Large intestine (tissue), 3 donors: Measurements from ENCODE around the gene BRME1. TPM values are rescaled to one million over a fixed set of nuclear protein-coding genes. Genes with fewer than 3 reads are reported as not detected.
A peak's percentile ranks its signal among the peaks of the same experiment; 100 is the strongest.

ENCODE experiments used
- DNase-seq, 2 donors: peaks; one replicate each; pipeline versions ENCODE4 v3.0.0 to v3.0.0-alpha.2; 2013
- H3K27ac ChIP-seq: one replicate; pipeline ENCODE4 v1.5.1; 2013; ENCODE audit warnings: low read length
- H3K27me3 ChIP-seq: 2 replicates; pipeline ENCODE4 v1.6.1; 2013; ENCODE audit warnings: low read length; ENCODE audit not compliant: control insufficient read depth, insufficient read depth
- H3K36me3 ChIP-seq: 2 replicates; pipeline ENCODE4 v1.6.1; 2013; ENCODE audit warnings: low read length; ENCODE audit not compliant: control insufficient read depth, insufficient read depth
- H3K4me1 ChIP-seq: one replicate; pipeline ENCODE4 v1.6.1; 2013; ENCODE audit warnings: low read length; ENCODE audit not compliant: control insufficient read depth, insufficient read depth
- H3K4me3 ChIP-seq: one replicate; pipeline ENCODE4 v1.5.1; 2013; ENCODE audit warnings: low read length
- H3K9me3 ChIP-seq: one replicate; pipeline ENCODE4 v1.6.1; 2013; ENCODE audit warnings: mild to moderate bottlenecking, low read depth, low read length, moderate library complexity; ENCODE audit not compliant: control insufficient read depth
- WGBS: methylation state at CpG from one replicate; pipeline ENCODE4 v1.1.5; 2013; ENCODE audit warnings: low lambda C conversion rate; ENCODE audit not compliant: insufficient coverage; 5-methylcytosine and 5-hydroxymethylcytosine counted together
- polyA plus RNA-seq: library from polyadenylated mRNA; unstranded; fragments of 120-200 nt; gene quantifications from one replicate; pipeline ENCODE4 v1.2.1, GENCODE V29; 2013

BRME1 gene
- polyA plus RNA-seq, 1 donor, result 4.7 TPM

DNA sequence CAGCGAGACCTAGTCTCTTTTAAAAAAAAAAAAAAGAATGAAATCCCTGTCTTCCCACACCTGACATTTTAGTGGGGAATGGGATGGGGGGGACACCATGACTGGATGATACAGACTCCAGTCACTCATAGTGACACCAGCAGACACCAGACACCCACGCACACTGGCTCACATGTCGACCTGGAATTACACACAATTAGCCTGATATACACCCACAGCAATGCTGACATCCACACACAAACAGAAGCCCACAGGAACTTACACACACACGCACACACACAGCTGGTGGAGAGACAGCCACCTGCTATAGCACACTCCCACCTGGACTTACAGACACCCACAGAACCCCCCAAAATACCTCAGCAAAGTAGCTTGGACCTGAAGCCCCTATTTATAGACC, 37.3 kb downstream of the BRME1 start:
- WGBS, result no CpG with 5 or more reads among the region's 4 CpGs
- Histone ChIP-seq H3K27ac (no peak overlapping the region), H3K36me3 (no peaks in the 10 kb centered on the region), H3K9me3 (no peaks in the 10 kb centered on the region), H3K4me1 (peaks cover 10% of the 10 kb centered on the region), H3K27me3 (peaks cover 6% of the 10 kb centered on the region), H3K4me3 (no peak overlapping the region)
- DNase-seq, result no peak

DNA sequence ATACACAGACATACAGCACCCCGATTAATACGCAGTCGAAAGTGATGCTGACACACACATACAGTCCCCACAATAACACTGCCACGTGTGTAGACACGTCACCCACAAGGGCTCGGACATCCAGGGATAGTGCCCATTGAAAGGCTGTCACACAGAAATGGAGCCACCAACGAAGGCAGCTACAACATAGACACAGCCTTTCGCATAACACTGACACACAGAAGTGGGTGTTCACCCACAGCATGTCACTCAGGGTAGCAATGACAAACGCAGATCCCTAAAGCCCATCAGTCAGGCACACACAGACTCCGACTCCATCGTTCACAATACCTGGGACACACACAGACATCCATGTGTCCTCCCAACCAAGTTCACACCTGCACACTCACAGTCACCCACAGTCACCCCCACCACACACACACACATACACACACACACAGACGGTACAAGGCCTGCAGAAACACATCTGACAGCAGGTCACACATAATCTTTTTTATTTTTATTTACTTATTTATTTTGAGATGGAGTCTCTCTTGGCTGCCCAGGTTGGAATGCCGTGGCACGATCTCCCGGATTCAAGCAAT, 39.4 kb downstream of the BRME1 start:
- Histone ChIP-seq H3K27ac (peak overlapping the region; percentile 8), H3K9me3 (no peaks in the 10 kb centered on the region), H3K36me3 (no peaks in the 10 kb centered on the region), H3K4me3 (peak overlapping the region; percentile 52), H3K4me1 (peaks cover 17% of the 10 kb centered on the region), H3K27me3 (peaks cover 6% of the 10 kb centered on the region)
- DNase-seq, result no peak
- no CpG with 5 or more reads among the region's 15 CpGs for WGBS

DNA sequence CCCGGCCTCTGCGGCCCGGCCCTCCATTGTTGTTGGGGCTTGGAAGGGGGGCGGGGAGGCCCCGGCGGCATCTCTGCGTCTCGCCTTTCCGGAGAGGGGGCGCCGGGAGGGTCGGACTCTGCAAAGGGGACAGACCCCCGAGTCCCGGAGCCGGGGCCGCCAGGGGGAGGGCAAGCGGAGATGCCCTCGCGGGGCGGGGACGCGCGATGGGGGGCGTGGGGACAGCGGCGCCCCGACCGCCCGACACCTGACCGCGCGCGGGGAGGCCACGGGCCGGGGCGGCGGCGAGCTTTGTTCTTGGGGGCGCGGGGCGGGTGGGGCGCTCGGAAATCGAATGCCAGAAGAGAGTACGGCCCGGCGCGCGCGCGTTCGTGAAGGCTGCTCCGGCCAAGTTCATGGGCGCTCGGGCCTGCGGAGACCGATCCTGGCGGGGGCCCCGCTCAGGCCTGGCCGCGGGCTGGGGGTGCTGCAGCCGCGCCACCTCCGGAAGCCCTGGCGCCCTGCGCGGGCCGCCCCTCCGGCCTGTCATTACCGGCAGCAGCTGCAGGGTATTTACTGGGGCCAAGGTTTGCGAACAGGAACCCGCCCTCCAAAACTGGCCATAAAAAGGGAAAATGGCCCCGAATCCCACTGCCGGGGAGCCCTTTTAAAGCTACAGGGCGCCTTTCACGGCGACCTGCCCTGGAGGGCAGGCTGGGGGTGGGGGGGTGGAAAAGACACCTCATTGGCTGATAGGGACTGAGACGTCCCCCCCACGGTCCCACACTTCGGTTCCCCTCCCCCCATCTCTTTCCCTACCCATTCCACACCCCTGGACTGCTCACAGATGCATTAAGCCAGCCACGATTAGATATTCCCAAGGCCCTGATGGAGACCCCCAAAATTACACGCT, 40.1 kb downstream of the BRME1 start:
- Histone ChIP-seq H3K4me3 (peak overlapping the region; percentile 52), H3K4me1 (peaks cover 21% of the 10 kb centered on the region), H3K27me3 (peaks cover 6% of the 10 kb centered on the region), H3K27ac (peak overlapping the region; percentile 8), H3K36me3 (no peaks in the 10 kb centered on the region), H3K9me3 (no peaks in the 10 kb centered on the region)
- DNase-seq, result peak in 1 of 2 donors; percentile 80
- whole genome bisulfite sequencing, result no CpG with 5 or more reads among the region's 82 CpGs

DNA sequence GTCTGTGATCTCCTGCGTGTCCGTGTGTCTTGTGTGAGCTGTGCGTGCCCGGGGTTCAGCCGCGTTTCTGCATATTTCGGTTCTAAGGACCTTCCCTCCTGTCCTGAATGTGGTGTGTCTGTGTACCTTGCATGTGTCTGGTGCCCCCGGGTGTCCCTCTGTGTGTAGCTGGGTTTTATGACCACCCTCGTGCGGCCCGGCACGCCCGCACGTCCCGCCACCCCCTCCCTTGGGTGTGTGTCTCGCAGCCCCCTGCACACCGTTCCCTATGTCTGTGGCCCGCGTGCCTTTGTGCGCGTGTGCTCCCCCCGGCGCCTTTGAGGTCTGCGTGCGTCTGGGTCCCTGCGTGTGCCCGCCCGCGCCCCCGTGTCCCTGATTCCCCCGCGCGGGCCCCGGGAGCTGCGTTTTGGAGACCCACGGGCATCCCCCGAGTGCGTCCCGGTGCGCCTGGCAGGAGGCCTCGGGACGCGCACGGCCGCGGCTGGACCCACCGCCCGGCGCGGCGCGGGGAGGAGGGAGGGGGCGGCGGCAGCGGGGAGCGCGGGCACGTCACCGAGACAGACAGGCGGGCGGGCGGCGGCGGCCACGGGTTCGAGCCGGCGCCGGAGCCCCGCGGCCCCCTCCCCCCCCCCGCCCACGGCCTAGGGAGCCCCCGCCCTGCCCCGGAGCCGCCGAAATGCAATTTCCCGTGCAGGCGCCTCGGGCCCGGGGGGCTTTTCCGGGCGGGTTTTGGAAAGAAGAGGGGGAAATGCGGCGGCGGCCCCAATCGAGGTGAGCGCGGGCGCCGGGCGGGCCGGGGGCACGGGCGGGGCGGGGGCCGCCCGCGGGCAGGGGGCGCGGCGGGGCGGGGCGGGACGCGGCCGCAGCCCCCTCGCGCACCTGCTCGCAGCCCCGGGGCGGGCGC, 41.0 kb downstream of the BRME1 start:
- peaks cover 21% of the 10 kb centered on the region for H3K4me1 ChIP-seq
- no peaks in the 10 kb centered on the region for H3K9me3 ChIP-seq
- peak in 1 of 2 donors; percentile 70 for DNase-seq
- no peak overlapping the region for H3K27ac ChIP-seq
- peaks cover 6% of the 10 kb centered on the region for H3K27me3 ChIP-seq
- H3K36me3 ChIP-seq, result no peaks in the 10 kb centered on the region
- H3K4me3 ChIP-seq, result peak overlapping the region; percentile 52
- WGBS, result no CpG with 5 or more reads among the region's 113 CpGs

DNA sequence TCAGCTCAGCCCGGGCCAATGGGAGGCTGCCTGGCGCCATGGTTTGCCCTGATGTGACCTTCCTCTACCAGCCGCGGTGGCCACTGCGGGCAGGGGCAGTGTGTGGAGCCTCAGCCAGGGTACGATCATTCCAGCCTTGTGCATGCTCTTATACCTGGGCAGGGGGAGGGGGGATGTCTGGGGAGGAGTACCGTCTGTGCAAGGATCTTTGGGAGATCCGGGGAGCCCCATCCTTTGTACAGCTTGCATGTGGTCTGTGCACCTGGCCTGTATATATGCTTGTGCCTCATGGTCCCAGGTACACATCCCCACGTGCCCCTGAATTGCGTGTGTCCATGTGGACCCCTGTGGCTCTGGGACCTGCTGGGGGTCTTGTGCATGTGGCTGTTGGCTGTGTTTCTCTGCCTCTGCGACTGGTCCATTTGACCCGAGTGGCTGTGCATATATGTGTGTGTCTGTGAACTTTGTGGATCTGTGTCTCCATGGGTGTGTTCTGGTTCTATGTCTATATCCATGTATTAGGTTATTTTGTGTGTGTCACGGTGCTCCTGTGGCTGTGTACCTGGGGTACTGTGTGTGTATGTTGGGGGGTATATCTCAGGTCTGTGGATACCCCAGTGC, 41.8 kb downstream of the BRME1 start:
- Histone ChIP-seq H3K27me3 (peaks cover 6% of the 10 kb centered on the region), H3K27ac (no peak overlapping the region), H3K4me1 (peaks cover 21% of the 10 kb centered on the region), H3K4me3 (peak overlapping the region; percentile 30), H3K9me3 (no peaks in the 10 kb centered on the region), H3K36me3 (no peaks in the 10 kb centered on the region)
- no CpG with 5 or more reads among the region's 13 CpGs for WGBS
- DNase-seq, result no peak

DNA sequence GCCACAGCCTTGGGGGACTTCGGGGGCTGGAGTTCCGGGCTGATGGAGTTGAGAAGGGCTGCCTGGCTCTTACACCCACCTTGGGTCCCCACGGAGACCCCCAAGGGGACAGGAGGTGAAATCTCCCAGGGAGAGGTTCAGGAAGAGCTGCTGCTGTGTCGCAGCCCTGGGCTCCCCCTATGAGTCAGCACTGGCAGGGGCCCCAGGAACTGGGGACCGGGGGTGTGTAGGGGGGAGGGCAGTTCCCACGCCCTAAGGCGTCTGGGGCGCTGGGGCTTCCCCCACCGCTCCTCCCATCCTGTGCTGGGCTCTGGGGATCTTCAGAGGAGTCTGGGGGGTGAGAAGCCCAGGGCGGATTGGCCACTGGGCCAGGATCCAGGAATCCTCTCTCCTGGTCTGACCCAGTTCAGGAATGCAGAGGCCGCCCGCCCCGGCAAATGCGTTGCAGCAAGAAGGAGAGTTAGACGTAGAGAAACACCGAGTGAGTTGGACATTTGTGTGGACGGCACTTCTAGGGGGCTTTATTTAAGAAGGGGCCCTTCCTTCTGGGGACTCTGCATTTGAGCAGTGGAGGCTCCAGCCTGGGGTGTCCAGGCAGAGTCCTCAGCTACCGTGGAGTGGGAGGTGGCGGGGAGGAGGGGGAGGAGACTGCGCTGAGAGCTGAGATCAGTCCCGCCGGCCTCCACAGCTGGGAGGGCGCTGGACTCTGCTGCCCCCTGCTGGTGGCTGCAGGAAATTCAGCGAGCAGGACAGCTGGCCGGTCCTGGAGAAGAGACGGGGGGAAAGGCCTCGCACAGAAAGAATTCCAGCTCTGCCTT, 44.0 kb downstream of the BRME1 start:
- H3K4me3 ChIP-seq, result peak overlapping the region; percentile 60
- no peaks in the 10 kb centered on the region for H3K9me3 ChIP-seq

DNA sequence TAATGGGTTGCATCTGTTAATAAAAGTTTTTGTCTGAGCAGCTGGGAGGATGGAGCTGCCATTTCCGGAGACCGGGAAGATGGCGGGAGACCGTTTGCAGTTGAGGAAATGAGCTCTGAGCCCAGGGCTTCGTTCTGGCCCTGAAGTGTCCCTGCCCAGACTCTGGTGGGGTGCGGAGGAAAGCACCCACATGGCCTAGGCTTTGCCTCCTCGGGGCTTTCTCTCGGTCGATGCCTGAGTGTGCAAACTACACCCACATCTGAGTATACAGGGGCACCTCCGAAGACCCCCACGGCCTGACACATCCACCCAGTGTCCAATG, 44.6 kb downstream of the BRME1 start:
- Histone ChIP-seq H3K27me3 (peaks cover 6% of the 10 kb centered on the region), H3K9me3 (no peaks in the 10 kb centered on the region), H3K4me3 (peak overlapping the region; percentile 60), H3K27ac (peak overlapping the region; percentile 89), H3K4me1 (peaks cover 25% of the 10 kb centered on the region), H3K36me3 (no peaks in the 10 kb centered on the region)
- WGBS, result no CpG with 5 or more reads among the region's 11 CpGs
- no peak for DNase-seq

More for the DNA sequence above, 44.0 kb downstream of the BRME1 start:
- WGBS, result no CpG with 5 or more reads among the region's 27 CpGs
- peak overlapping the region; percentile 89 for H3K27ac ChIP-seq
- peaks cover 23% of the 10 kb centered on the region for H3K4me1 ChIP-seq
- peaks cover 6% of the 10 kb centered on the region for H3K27me3 ChIP-seq
- H3K36me3 ChIP-seq, result no peaks in the 10 kb centered on the region
- peak; percentile 93 for DNase-seq

DNA sequence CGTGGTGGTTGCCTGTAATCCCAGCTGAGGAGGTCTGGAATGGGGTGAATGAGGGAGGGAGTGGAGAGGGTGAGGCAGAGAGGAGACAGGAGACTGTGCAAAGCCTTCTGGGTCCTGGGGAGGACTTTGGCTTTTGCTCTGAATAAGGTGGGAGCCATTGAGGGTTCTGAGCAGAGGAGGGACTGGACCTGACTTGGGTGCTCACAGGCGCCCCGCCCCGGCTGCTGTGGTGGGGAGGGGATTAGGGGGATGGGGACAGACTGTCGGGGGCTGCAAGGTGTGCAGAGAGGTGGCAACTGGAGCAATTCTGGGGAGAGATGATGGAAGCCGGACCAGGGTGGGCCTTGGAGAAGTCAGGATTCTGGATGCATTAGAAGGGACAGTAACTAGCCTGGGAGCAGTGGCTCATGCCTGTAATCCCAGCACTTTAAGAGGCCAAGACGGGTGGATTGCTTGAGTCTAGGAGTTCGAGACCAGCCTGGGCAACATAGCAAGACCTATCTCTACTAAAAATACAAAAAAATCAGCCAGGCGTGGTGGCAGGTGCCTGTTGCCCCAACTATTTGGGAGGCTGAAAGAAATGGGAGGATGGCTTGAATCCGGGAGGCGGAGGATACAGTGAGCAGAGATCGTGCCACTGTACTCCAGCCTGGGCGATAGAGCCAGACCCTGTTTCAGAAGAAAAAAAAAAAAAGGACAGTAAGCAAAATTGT, 45.1 kb downstream of the BRME1 start:
- no peak for DNase-seq
- peaks cover 23% of the 10 kb centered on the region for H3K4me1 ChIP-seq
- peaks cover 2% of the 10 kb centered on the region for H3K27me3 ChIP-seq
- no peak overlapping the region for H3K4me3 ChIP-seq
- H3K36me3 ChIP-seq, result no peaks in the 10 kb centered on the region
- no peaks in the 10 kb centered on the region for H3K9me3 ChIP-seq
- H3K27ac ChIP-seq, result peak overlapping the region; percentile 5
- no CpG with 5 or more reads among the region's 13 CpGs for WGBS

DNA sequence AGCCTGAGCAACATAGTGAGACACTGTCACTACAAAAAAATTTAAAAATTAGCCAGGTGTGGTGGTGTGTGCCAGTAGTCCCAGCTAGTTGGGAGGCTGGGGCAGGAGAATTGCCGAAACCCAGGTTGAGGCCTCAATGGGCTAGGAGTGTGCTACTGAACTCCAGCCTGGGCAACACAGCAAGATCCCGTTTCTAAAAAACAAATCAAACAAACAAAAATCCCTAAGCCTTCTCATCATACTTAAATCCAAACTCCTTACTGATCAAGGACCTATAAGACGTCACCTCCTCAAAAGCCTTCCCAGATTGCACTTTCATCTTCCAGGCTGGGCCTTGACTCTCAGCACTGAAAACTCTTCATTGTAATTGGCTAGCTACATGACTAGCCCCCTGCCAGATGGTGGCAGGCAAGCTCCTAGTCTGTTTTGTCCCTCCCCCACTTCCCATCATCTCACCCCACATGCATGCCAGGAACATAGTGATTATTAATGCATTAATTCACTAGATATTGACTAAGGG, 46.5 kb downstream of the BRME1 start:
- DNase-seq, result no peak
- H3K27me3 ChIP-seq, result no peaks in the 10 kb centered on the region
- no peaks in the 10 kb centered on the region for H3K36me3 ChIP-seq
- no peak overlapping the region for H3K4me3 ChIP-seq
- WGBS, result no CpG with 5 or more reads among the region's 3 CpGs
- H3K4me1 ChIP-seq, result peaks cover 19% of the 10 kb centered on the region
- H3K9me3 ChIP-seq, result no peaks in the 10 kb centered on the region
- H3K27ac ChIP-seq, result no peak overlapping the region
